ENCODE results near the gene EMP3. TPM values are rescaled to one million over a fixed set of nuclear protein-coding genes. Genes with fewer than 3 reads are reported as not detected.
A peak's percentile ranks its signal among the peaks of the same experiment; 100 is the strongest.

EMP3 gene
- total and polyA plus RNA-seq, 9 of the 15 experiments (the other 6 are each of a cell fraction or from before 2014, with no cell fraction given): 123 to 386 (median 296) TPM

DNA sequence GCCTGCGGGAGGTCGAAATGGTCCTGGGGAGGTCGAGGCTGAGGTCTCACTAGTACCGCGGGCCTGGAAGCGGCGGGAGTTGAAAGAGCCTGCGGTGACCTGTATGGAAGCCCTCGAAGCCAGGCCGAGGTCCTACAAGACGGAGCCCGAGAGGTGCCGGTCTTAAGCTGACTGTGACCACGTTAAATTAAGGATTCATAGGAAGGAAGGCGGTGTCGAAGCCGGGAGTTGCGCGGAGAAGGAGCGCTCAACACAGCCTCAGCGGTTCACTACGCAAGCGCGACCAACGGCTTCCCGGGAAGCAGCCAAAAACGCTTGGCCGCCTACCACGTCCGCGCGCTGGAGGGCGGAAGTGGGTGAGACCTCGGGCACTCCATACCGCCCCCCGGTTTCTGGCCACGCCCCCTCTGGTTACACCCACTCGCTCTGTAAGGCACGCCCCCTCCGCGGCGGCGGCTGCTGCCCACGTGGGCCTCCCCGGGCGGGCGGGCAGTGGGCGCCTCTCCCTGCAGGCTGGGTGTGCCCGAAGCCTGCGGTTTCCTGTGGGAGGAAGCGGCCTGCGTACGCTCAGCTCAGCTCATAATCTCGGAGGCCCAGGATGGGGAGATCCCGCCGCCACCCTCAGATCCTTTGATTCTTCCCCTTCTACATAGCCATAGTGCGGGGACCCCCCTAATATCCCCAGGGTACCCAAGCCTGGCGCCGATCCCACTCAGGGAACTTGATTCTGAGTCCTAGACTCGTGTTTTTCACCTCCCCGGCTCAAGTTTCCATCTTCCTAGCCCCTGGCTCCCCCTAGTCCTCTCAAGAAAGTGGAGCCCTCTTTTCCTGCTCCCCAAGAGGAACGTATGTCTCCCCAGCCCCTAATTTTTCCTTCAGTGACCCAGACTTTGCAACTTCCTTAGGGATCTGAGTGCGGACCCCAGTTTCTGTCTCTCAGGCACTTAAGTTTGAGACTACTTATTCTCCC, 3.4 kb upstream of the EMP3 start (continued):
- TF ChIP-seq, protein P1, sequence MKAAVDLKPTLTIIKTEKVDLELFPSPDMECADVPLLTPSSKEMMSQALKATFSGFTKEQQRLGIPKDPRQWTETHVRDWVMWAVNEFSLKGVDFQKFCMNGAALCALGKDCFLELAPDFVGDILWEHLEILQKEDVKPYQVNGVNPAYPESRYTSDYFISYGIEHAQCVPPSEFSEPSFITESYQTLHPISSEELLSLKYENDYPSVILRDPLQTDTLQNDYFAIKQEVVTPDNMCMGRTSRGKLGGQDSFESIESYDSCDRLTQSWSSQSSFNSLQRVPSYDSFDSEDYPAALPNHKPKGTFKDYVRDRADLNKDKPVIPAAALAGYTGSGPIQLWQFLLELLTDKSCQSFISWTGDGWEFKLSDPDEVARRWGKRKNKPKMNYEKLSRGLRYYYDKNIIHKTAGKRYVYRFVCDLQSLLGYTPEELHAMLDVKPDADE (conservative IDR thresholded peaks at IDR 0.05; ENCODE audit: control insufficient read depth, low read depth, low read length): peak; percentile 85
- TF ChIP-seq, protein P2, sequence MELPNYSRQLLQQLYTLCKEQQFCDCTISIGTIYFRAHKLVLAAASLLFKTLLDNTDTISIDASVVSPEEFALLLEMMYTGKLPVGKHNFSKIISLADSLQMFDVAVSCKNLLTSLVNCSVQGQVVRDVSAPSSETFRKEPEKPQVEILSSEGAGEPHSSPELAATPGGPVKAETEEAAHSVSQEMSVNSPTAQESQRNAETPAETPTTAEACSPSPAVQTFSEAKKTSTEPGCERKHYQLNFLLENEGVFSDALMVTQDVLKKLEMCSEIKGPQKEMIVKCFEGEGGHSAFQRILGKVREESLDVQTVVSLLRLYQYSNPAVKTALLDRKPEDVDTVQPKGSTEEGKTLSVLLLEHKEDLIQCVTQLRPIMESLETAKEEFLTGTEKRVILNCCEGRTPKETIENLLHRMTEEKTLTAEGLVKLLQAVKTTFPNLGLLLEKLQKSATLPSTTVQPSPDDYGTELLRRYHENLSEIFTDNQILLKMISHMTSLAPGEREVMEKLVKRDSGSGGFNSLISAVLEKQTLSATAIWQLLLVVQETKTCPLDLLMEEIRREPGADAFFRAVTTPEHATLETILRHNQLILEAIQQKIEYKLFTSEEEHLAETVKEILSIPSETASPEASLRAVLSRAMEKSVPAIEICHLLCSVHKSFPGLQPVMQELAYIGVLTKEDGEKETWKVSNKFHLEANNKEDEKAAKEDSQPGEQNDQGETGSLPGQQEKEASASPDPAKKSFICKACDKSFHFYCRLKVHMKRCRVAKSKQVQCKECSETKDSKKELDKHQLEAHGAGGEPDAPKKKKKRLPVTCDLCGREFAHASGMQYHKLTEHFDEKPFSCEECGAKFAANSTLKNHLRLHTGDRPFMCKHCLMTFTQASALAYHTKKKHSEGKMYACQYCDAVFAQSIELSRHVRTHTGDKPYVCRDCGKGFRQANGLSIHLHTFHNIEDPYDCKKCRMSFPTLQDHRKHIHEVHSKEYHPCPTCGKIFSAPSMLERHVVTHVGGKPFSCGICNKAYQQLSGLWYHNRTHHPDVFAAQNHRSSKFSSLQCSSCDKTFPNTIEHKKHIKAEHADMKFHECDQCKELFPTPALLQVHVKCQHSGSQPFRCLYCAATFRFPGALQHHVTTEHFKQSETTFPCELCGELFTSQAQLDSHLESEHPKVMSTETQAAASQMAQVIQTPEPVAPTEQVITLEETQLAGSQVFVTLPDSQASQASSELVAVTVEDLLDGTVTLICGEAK (IDR thresholded peaks at IDR 0.05): no peak; the same call in 1 of the 2 replicates
- TF ChIP-seq, protein P2 (CRISPR knock-in tag; IDR thresholded peaks at IDR 0.05): no peak
- TF ChIP-seq HDAC3 (IDR thresholded peaks at IDR 0.05; ENCODE audit: borderline replicate concordance, partially characterized antibody) (no peak), DMBX1 (CRISPR knock-in tag; IDR thresholded peaks at IDR 0.05; ENCODE audit: borderline replicate concordance) (peak; percentile 64; the same call in 1 of the 2 replicates), PHB2 (IDR thresholded peaks at IDR 0.05; ENCODE audit: low read depth) (no peak)
- TF ChIP-seq, protein P3, sequence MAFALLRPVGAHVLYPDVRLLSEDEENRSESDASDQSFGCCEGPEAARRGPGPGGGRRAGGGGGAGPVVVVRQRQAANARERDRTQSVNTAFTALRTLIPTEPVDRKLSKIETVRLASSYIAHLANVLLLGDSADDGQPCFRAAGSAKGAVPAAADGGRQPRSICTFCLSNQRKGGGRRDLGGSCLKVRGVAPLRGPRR (CRISPR knock-in tag; IDR thresholded peaks at IDR 0.05): no peak
- TF ChIP-seq, protein P4, sequence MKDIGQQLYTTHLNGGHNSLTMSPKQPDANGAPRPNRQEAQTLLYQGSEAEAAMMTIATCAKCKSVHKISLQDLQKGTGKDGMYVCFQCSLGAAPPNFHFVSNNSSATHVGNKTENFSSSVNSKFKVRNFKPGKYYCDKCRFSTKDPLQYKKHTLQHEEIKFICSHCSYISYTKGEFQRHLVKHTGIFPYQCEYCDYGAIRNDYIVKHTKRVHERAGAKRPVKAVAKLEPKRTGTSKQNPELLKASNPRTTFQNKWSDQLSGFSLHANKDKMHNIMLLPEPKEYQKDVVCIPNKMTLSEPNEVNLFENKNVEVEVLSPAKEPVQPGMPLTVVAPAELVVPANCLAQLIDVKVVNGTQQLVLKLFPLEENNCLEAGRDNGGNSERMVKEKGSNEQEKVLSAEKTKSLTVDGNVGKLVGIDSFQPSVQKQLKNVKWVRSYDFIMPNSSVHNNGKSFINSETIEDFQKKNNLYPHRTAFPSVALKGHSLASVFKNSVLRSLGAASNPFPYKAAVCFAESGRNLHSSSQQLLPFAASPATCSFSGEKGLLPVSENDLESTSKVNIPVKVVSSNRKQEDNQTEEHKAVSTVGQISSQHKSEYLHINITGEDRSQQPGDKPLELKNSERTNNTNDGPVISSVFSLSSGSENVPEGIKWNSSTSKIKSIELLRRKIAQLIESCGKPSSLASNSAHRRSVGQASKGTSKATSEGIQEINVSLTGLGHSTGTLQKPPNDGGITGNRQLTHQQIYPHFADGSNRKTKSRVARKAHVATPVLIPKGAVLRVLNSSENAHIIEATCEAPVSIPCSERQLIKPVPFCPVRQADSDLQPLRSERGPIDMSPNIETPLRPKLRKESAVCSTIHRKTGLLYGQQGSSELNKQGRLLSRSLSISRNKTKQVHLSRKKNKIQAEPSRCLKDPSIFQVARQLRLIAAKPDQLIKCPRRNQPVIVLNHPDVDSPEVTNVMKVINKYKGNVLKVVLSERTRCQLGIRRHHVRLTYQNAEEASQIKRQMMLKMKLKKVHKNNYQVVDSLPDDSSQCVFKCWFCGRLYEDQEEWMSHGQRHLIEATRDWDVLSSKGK (CRISPR knock-in tag; IDR thresholded peaks at IDR 0.05): no peak

Measured in K562 (cell line).